HL-60 (cell line): Measurements from ENCODE around the gene ARHGAP10.

ENCODE experiments used
- DNase-seq, 2 experiments: peaks; one replicate each; pipeline ENCODE4 v3.0.0-alpha.2; 2010 to 2020; ENCODE audit warnings: low read depth in 1 of 2, low spot score in 1 of 2
- H3K27ac ChIP-seq: fragments of 250-450 bp; sonication (Bioruptor Pico); replicated peaks from 2 replicates; pipeline ENCODE4 v1.5.1; 2020; ENCODE audit warnings: mild to moderate bottlenecking, moderate library complexity
- H3K27me3 ChIP-seq: fragments of 250-450 bp; sonication (Bioruptor Pico); 2 replicates; pipeline ENCODE4 v1.5.1; 2021; ENCODE audit warnings: mild to moderate bottlenecking, moderate library complexity; ENCODE audit not compliant: insufficient read depth, poor library complexity, severe bottlenecking
- H3K4me3 ChIP-seq: replicated peaks from 2 replicates; pipeline ENCODE4 v1.5.1; 2011; ENCODE audit warnings: mild to moderate bottlenecking, control low read depth, low read length; ENCODE audit not compliant: insufficient read depth
- GABPA ChIP-seq: IDR thresholded peaks from 2 replicates; pipeline ENCODE4 v1.6.1; 2012; ENCODE audit warnings: low read depth
- POLR2AphosphoS5 ChIP-seq: IDR thresholded peaks from 2 replicates; pipeline ENCODE4 v1.6.1; 2012; ENCODE audit warnings: low read depth
- REST ChIP-seq: IDR thresholded peaks from 2 replicates; pipeline ENCODE4 v1.6.1; 2012; ENCODE audit warnings: low read depth; ENCODE audit not compliant: insufficient replicate concordance
- SPI1 ChIP-seq: IDR thresholded peaks from 2 replicates; pipeline ENCODE4 v1.6.1; 2012; ENCODE audit warnings: low read depth, mild to moderate bottlenecking, borderline replicate concordance
- TF ChIP-seq, protein P1 (sequence below): IDR thresholded peaks from one replicate; pipeline ENCODE4 v1.5.1; 2011; ENCODE audit warnings: low read length, control low read depth, inconsistent platforms; ENCODE audit not compliant: insufficient read depth

ARHGAP10 gene

GRCh38 chr4:147785129-147785528, 53.2 kb downstream of the ARHGAP10 start:
- Histone ChIP-seq H3K27me3 (no peaks in the 10 kb centered on the region), H3K27ac (no peak overlapping the region), H3K4me3 (no peak overlapping the region)
- TF ChIP-seq POLR2AphosphoS5 (no peak), SPI1 (no peak), REST (no peak)
- TF ChIP-seq, protein P1, sequence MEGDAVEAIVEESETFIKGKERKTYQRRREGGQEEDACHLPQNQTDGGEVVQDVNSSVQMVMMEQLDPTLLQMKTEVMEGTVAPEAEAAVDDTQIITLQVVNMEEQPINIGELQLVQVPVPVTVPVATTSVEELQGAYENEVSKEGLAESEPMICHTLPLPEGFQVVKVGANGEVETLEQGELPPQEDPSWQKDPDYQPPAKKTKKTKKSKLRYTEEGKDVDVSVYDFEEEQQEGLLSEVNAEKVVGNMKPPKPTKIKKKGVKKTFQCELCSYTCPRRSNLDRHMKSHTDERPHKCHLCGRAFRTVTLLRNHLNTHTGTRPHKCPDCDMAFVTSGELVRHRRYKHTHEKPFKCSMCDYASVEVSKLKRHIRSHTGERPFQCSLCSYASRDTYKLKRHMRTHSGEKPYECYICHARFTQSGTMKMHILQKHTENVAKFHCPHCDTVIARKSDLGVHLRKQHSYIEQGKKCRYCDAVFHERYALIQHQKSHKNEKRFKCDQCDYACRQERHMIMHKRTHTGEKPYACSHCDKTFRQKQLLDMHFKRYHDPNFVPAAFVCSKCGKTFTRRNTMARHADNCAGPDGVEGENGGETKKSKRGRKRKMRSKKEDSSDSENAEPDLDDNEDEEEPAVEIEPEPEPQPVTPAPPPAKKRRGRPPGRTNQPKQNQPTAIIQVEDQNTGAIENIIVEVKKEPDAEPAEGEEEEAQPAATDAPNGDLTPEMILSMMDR, result no peak
- DNase-seq, result no peak

DNA sequence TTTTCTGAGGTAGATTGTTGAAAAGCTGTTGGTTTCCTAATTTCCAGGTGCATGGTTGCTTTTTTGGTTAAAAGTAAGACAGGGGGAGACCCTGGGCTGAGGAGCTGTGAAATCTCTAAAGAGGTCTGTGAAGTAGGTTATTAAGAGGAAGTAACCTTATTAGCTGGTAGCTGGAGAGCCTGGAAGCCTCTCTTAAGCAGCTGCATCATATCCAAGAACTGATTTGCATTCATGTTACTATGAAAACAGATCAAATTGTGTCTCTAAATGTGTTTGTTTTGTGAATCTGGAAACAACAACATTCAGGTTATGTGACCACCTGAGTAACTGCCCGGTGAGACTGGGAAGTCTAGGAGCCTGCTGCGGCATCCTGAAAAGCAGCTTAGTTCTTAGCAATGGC, 54.1 kb downstream of the ARHGAP10 start:
- H3K4me3 ChIP-seq, result no peak overlapping the region
- no peaks in the 10 kb centered on the region for H3K27me3 ChIP-seq
- no peak overlapping the region for H3K27ac ChIP-seq
- DNase-seq, result peak in 1 of 2 experiments; percentile 22
- TF ChIP-seq, protein P1, result no peak
- no peak for TF ChIP-seq POLR2AphosphoS5

- no peak for DNase-seq
- no peaks in the 10 kb centered on the region for H3K27me3 ChIP-seq
- H3K27ac ChIP-seq, result no peak overlapping the region
- H3K4me3 ChIP-seq, result no peak overlapping the region
- TF ChIP-seq, protein P1, result no peak
- no peak for TF ChIP-seq POLR2AphosphoS5
- TF ChIP-seq GABPA, result no peak
- no peak for TF ChIP-seq REST
- no peak for TF ChIP-seq SPI1
Measured at GRCh38 chr4:147786531-147786930, 54.6 kb downstream of the ARHGAP10 start.

GRCh38 chr4:147787204-147787603, 55.3 kb downstream of the ARHGAP10 start:
- no peak for DNase-seq
- no peak overlapping the region for H3K4me3 ChIP-seq
- H3K27ac ChIP-seq, result no peak overlapping the region

More at GRCh38 chr4:147787204-147787603, 55.3 kb downstream of the ARHGAP10 start:
- TF ChIP-seq, protein P1, result no peak
- no peak for TF ChIP-seq SPI1
- TF ChIP-seq REST, result no peak
- TF ChIP-seq POLR2AphosphoS5, result no peak
- TF ChIP-seq GABPA, result no peak
- no peaks in the 10 kb centered on the region for H3K27me3 ChIP-seq
